GM18909 (cell line): ENCODE data around the gene AKAP11.
A peak's percentile ranks its signal among the peaks of the same experiment; 100 is the strongest.
"Not testable (repeated sequence)": the region's sequence is repeated elsewhere in the genome, so short reads cannot be mapped to it uniquely, and the experiment has no call there.

ENCODE experiments used
- ATAC-seq: cut with Tn5 transposase; IDR thresholded peaks from one replicate; pipeline ENCODE4 v1.9.1; 2021; ENCODE audit warnings: mild to moderate bottlenecking; ENCODE audit not compliant: unreplicated experiment, poor library complexity

Gene AKAP11, protein sequence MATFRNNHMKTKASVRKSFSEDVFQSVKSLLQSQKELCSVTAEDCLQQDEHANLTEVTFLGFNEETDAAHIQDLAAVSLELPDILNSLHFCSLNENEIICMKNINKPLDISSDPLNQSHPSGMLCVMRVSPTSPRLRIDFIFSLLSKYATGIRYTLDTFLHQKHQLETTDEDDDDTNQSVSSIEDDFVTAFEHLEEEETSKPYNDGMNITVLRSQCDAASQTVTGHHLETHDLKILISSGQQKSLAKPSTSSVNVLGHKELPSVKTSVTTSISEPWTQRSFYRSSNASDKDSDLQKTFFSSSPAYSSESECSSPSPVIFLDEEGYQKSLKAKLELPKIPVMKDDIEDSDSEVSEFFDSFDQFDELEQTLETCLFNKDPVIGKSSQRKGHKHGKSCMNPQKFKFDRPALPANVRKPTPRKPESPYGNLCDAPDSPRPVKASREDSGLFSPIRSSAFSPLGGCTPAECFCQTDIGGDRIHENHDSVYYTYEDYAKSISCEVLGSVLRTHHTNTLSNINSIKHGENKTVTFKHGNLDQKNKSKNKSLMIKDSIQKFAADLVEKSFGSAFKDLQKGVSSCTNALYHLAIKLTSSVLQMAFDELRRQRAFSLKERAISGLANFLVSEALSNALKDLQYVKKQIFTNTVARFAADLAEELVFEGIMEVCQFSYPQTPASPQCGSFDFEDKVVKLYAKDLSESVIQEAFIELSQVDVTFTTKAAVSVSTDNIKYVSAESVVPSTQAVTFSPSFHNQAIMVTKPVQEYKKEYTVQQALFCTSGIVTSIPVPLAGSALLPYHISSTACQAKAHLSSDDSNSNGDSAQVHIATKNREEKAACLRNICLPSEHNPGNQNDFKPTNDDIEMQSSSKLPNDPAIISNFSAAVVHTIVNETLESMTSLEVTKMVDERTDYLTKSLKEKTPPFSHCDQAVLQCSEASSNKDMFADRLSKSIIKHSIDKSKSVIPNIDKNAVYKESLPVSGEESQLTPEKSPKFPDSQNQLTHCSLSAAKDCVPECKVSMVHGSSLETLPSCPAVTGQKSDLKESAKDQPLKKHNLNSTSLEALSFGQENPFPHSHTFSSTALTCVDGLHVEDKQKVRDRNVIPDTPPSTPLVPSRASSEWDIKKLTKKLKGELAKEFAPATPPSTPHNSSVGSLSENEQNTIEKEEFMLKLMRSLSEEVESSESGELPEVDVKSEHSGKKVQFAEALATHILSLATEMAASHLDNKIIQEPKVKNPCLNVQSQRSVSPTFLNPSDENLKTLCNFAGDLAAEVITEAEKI (N-terminal part only)

DNA sequence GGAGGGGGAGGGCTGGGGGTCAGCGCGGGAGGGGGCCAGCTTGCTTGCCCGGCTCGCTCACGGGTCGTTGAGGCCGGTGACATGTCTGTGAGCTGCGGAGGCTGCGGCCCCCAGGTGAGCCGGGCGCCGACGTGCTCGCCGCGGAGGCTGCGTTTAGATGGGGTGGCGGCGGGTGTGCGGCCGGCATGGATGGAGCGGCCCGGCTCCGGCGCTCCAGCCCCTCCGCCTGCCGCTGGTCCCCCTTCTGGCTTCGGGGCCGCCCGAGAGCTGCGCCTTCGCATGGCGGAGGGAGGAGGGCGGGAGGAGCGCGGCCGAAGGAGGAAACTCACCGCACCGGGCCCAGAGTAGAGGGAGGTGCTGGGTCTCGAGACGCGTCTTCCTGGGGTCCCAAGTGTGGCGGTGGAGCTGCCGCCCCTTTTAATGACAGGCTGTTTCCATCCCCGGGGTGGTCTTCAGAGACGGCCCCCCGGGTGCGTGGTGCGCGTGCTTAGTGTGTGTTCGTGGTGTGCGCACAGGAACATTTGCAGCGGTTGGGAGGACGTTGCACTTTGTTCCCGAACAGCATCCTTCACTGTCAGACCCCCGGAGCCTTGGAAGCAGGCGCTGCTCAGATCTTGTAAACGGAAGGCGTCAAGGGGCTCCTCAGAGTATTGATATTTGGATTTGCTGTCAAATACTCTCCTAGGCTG lies at the start of gene AKAP11:
AKAP11 (plus strand) TSS at position 38 of the 689 bp plus-strand sequence. CDS start 14,197 bp downstream, outside the sequence.
- peak; percentile 36 for ATAC-seq

DNA sequence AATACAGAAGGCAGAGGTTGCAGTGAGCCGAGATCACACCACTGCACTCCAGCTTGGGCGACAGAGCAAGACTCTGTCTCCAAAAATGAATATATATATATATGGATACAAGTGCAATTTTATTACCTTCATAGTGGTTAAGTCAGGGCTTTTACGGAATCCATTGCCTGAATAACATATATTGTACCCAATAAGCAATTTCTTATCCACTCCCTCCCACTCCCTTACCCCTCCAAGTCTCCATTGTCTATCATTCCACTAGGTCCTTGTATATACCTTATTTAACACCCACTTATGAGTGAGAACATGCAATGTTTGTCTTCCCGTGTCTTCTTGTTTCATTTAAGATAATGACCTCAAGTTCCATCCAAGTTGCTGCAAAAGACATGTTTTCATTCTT lies 48.3 kb upstream of the AKAP11 start:
- ATAC-seq = no peak

DNA sequence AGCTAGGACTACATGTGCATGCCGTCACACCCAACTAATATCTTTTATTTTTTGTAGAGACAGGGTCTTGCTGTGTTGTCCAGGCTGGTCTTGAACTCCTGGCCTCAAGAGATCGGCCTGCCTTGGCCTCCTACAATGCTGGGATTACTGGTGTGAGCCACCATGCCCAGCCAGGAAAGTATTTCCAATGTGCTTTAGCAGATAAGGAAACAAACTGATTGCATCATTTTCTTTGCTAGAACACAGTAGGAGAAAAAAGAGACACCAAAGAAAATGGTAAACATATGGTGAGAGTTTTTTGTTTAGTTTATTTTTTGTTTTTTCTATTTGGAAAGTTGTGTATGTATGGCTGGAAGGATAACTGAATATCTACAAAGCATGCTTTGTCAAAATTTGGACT lies 46.9 kb upstream of the AKAP11 start:
- ATAC-seq = no peak

DNA sequence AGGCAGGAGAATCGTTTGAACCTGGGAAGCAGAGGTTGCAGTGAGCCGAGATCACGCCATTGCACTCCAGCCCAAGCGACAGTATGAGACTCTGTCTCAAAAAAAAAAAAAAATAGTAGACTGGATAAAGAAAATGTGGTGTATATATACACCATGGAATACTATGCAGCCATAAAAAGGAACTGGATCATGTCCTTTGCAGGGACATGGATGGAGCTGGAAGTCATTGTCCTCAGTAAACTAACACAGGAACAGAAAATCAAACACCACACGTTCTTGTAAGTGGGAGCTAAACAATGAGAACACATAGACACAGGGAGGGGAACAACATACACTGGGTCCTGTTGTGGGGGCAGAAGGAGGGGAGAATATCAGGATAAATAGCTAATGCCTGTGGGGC lies 45.2 kb upstream of the AKAP11 start:
- ATAC-seq = not testable (repeated sequence)

DNA sequence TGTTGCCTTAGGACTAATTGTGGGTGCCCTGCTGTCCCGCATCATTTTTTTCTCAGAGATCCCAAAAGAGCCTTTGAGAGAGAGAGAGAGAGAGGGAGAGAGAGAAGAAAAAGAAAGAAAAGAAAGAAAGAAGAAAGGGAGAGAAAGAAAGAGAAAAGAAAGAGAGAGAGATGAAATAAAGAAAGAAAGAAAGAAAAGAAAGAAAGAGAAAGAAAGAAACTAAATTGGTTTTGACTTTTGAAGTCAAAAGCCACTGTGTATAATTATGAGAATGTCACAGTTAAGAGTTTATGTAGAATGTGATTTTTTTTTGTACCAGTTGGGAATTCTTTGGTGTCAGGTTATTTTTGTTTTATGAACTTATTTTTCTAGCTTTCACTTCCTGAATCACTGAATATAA lies 43.4 kb upstream of the AKAP11 start:
- ATAC-seq = no peak

DNA sequence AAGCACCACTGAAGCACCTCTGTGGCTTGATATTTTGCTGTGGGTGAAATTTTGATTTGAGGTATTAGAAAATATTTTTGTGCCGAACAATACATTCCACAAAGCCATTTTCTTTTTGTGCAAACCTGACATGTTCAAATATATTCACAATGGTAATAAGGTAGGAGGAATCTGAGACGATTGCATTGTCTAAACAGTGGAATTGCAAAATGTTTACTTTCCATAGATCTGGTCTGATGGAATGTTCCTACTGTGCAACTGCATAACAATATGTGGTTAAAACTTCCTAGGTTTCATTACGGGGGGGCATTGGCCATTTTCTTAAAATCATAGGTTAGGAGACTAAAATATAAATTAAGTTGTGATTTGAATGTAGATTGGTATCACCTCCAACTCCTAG lies 42.7 kb upstream of the AKAP11 start:
- no peak for ATAC-seq

DNA sequence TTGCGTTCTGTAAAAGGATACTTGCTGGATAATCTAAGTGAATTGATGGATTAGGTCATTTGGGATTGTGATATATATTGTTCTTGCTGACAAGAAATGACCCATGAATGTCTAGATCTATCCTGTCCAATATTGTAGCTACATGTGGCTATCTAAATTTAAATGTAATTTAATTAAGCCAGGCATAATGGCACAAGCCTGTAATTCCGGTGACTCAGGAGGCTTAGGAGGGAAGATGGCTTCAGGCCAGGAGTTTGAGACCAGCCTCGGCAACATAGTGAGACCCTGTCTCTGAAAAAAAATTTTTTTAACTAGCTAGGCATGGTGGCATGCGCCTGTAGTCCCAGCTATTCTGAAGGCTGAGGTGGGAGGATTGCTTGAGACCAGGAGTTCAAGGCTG lies 39.3 kb upstream of the AKAP11 start:
- ATAC-seq = no peak

DNA sequence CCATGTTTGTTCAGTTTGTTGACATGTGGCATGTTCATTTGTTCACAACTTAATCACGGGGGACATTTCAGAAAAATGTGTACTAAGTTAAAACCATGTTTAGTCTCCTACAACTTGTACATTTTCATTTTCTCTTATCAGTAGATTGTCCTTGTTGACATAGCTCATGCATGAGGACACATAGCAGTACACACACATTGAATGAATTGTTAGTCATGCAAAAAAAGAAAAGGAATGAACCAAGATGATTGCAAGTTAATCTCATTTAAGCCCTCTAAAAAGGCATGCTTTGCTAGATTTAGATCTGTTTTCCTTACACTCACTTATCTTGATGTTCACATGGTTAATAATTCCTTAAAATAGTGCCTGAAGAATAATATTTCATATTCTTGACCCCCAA lies 38.2 kb upstream of the AKAP11 start:
- ATAC-seq = no peak

DNA sequence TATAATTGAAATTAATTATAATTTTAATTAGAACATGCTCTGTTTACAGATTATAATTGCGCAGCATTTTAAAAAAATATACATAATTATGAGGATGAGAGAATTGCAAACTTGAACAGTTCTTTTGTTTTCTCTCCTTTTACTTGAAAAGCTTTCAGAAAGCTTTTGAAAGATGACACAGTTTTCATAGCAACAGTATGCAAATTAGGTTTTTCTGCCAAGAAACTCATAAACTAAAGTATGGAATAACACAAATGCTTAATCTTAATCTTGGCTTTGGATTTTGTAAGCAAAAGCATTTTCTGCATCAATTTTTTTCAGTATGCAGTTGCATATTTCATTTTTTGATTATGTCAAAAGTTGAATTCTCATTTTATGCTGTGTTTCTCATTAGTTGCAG lies 32.8 kb upstream of the AKAP11 start:
- no peak for ATAC-seq

DNA sequence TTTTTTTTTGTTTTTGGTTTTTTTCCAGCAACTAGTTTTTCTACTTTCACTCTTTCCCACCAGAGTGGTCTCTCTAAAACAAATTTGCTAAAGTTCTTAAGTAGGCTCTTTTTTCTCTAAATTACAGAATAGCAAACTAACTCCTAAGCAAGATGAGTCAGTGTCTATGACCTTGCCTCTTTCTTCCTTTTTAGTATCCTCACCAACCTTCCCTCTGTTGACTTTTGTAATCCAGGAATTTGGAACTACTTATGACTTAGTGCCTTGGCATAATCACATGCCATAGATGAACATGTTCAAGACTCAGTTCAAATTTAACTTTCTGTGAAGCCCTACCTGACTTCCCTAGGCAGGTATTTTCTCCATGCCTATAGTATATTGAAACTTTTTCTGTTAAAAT lies 32.3 kb upstream of the AKAP11 start:
- ATAC-seq = no peak

DNA sequence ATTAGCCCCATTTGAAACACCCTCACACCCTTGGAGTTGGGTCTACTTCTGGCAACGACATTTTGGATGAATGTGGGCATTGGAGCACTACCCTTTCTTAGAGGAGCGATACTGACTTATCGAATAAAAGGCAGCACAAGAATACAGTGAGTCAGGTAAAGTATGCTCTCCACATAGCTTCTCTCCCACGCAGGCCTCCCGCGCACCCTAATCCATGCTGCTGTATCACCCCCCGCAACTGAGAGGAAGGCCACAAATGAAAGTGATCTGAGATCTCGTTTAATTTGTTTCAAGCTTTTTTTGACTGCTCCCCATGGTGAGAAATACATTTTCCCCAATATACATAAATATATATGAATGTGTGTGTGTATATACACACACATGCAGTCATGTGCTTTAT lies 25.4 kb upstream of the AKAP11 start:
- ATAC-seq = no peak

DNA sequence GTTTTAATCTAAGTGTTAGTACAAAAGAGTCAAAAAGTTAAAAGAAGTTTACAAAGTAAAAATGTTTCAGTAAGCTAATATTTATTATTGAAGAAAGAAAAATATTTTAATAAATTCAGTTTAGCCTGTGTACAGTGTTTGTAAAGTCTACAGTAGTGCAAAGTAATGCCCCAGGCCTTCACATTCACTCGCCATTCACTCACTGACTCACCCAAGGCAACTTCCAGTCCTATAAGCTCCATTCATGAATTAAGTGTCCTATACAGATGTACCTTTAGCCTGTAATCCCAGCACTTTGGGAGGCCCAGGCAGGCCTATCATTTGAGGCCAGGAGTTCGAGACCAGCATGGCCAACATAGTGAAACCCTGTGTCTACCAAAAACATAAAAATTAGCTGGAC lies 24.1 kb upstream of the AKAP11 start:
- no peak for ATAC-seq

DNA sequence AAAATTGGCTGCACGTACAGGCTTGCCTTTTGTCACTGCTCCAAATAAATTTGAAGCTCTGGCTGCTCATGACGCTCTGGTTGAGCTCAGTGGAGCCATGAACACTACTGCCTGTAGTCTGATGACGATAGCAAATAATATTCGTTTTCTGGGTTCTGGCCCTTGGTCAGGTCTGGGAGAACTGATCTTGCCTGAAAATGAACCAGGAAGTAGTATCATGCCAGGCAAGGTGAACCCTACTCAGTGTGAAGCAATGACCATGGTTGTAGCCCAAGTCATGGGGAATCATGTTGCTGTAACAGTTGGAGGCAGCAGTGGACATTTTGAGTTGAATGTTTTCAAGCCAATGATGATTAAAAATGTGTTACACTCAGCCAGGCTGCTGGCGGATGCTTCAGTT lies 16.1 kb upstream of the AKAP11 start:
- no peak for ATAC-seq

DNA sequence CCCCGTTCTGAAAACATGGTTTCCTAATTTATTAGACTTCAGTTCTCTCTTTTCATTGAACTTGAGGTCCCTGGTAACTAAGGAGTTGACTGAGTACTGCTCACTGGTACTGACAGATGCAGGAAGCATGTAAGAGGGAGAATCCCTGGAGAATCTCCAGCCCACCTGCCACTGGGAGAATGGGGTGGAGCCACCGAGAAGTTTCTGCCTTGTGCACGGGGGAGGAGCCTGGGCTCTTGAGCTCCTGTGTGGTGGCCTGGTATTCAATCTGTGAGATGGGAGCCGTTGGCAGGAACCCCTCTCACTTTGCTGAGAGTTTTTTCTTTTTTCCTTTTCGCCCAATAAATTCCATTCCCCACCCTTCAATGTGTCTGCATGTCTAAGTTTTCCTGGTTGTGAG lies 13.2 kb upstream of the AKAP11 start:
- ATAC-seq = no peak

DNA sequence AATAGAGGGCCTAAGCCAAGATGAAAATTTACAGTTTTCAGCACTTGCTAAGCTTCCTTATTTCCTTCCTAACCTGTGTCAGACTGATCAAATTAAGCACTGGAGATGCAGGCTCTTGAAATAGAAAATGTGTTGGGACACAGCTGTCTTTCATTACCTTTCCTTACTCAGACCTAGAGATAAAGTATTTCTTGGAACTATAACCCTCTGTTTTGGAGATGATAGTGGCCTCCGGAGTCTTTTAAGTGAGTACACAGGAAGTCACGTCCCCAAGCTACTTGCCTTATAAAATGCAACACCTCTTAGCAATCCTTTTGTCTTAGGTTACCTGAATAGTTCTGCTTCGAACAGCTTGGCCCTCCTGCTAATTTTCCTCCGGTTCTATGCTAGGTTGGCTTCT lies 12.4 kb upstream of the AKAP11 start:
- ATAC-seq = no peak

DNA sequence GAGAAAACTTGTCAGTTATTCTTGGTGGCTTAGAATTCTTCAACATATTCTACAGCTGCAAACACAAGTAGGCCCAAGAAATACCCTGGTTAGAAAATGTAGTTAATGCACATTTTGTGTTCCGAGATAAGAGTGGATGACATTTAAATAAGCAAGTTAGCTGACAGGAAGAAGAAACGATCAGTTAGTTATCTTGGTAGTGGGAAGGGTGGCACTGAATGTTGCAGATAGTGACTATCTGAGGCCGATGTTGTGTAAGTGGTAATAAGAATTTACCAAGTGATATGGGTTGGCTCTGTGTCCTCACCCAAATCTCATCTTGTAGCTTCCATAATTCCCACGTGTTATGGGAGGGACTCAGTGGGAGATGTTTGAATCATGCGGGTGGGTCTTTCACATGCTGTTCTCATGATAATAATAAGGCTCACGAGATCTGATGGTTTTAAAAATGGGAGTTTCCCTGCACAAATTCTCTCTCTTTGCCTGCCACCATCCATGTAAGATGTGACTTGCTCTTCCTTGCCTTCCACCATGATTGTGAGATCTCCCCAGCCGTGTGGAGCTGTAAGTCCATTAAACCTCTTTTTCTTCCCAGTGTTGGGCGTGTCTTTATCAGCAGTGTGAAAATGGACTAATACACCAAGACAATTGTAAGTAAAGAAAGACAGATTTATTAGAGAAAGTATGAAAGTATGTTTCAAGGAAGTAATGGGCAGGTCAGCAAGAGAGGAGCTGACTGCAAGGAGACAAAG lies 10.9 kb upstream of the AKAP11 start:
- ATAC-seq = no peak

DNA sequence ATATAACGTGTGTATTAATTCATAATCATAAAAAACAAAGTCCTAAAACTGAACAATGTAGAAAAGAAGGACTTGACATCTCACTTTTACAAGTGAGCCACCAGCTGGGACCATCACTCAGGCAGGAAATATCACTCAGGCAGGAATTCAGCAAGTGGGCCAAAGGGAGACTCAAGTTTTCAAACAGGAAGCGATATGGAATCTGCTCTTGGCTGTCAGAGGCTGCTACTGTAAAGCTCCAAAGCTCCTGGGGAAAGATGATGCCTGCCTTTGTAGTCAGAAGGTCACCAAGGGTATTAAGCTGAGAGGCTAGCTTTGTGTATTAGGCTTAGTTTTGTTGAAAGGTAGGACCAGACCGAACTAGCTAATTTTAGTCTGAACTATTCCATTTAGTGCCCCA lies 5.5 kb upstream of the AKAP11 start:
- no peak for ATAC-seq

DNA sequence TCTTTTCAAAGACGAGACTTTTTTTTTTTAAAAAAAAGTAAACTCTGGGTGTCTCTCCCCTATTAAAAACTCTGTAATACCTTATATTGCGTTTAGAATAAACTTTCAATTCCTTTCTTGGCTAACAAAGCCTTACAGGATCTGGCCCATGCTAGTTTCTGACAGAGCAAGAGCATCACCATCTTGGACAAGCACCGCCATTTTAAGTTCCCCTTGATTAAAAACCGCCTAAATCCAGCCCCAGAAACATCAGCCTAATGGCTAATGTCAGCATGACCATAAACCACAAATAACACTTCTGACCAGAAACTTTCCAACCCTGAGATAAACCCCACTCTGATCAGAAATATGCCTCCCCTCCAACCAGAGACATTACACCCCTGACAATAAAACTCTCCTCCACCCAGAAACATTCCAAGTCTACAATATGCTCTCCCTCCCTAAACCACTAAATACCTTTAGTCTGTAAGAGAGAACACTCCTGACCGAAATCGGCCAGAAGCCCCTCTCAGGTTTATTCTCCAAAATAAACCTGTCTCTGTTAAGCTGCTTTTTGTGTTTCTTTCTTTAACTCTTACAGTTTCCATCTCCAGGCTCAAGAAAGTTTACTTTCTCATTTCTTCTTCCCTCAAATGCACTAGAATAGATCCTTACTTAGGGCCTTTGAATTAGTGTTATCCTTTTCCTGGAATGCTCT lies 1.6 kb upstream of the AKAP11 start:
- no peak for ATAC-seq

DNA sequence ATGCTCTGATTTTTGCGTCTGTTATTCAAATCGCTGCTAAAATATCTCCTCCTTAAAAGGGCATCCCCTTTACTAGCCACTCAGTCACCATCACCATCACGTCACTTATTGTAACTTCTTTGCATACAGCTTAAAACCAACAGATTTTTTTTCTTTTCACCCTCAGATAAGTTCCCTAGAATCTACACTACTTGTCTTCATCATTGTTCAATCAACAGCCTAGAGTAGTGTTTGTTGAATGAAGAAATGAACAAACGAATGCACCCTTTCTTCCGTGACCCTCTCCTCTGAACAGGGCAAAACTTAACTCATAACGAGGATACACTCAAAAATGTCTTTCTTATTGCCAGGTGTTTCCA lies 1.1 kb upstream of the AKAP11 start:
- ATAC-seq = no peak
